HepG2 (cell line): ENCODE results near the gene THSD4. TPM values are rescaled to one million over a fixed set of nuclear protein-coding genes. Genes with fewer than 3 reads are reported as not detected.

Experiments
- ATAC-seq: fragments of 200-7000 bp; cut with Tn5 transposase; 3 replicates; pipeline ENCODE4 v1.9.1; 2020; ENCODE audit warnings: mild to moderate bottlenecking, moderate library complexity
- BruUV-seq: library from RNA; stranded (reverse); fragments of 400-500 nt; replicated peaks from 2 replicates; lab custom pipeline; 2021; lab: Mats Ljungman, UMichigan
- CTCF ChIA-PET: fragments of 300-600 bp; formaldehyde crosslinking; extraction: SDS; loops from one replicate; lab custom pipeline; 2021; ENCODE audit warnings: low total read pairs, inconsistent platforms, low intra/inter-chr PET ratio; lab: Yijun Ruan, JAX
- POLR2A ChIA-PET: fragments of 350-600 bp; sonication (Branson Sonifier 250); formaldehyde crosslinking; loops from one replicate; lab custom pipeline; 2020; ENCODE audit warnings: antibody characterized with exemption, inconsistent platforms; lab: Yijun Ruan, JAX
- DNase-seq: peaks from one replicate; pipeline ENCODE4 v3.0.0-alpha.2; 2015; ENCODE audit warnings: low spot score
- FAIRE-seq: peaks from 3 replicates; lab custom pipeline; 2011; peaks lifted over from hg19 to GRCh38; lab: Jason Lieb, UNC
- H2AFZ ChIP-seq: one replicate; pipeline ENCODE4 v1.6.1; 2011; ENCODE audit warnings: low read length, inconsistent platforms
- H3K27ac ChIP-seq: fragments of 300-600 bp; 3 replicates; pipeline ENCODE4 v1.8.0; 2011; ENCODE audit warnings: mixed run types, mild to moderate bottlenecking, mixed read lengths, low read length, inconsistent platforms; ENCODE audit not compliant: insufficient read depth; ENCODE audit errors: extremely low read length
- H3K27me3 ChIP-seq, 2 experiments: fragments of 200-600 bp in 1 of 2; 2 replicates in 1 of 2; 3 replicates in 1 of 2; pipeline versions ENCODE4 v1.6.0 to v1.8.0; 2011; ENCODE audit warnings: low read length in 2 of 2, mild to moderate bottlenecking in 2 of 2, moderate library complexity in 2 of 2, inconsistent platforms in 1 of 2; ENCODE audit not compliant: insufficient read depth in 2 of 2, control insufficient read depth in 1 of 2
- H3K36me3 ChIP-seq, 2 experiments: fragments of 200-600 bp in 1 of 2; replicated peaks in 1 of 2; 2 replicates in 1 of 2; 3 replicates in 1 of 2; pipeline versions ENCODE4 v1.5.1 to v1.8.0; 2011; ENCODE audit warnings: low read length in 2 of 2, inconsistent platforms in 1 of 2; ENCODE audit not compliant: insufficient read depth in 2 of 2, control insufficient read depth in 1 of 2
- H3K4me1 ChIP-seq: 2 replicates; pipeline ENCODE4 v1.5.1; 2012; ENCODE audit warnings: low read length, inconsistent platforms; ENCODE audit not compliant: insufficient read depth
- H3K4me2 ChIP-seq: 2 replicates; pipeline ENCODE4 v1.6.0; 2011; ENCODE audit warnings: low read depth, low read length, inconsistent platforms
- H3K4me3 ChIP-seq, 3 experiments: fragments of 200-600 bp in 1 of 3; sonication (generic), shearing (Covaris generic) in 1 of 3; replicated peaks in 1 of 3; 2 replicates each; pipeline ENCODE4 v1.5.1; 2011 to 2016; ENCODE audit warnings: low read length in 3 of 3, inconsistent platforms in 2 of 3, low read depth in 2 of 3, mild to moderate bottlenecking in 2 of 3, control low read depth in 1 of 3, mixed read lengths in 1 of 3; ENCODE audit not compliant: insufficient read depth in 1 of 3
- H3K79me2 ChIP-seq: one replicate; pipeline ENCODE4 v1.6.1; 2011; ENCODE audit warnings: low read length, inconsistent platforms; ENCODE audit not compliant: insufficient read depth
- H3K9ac ChIP-seq: 2 replicates; pipeline ENCODE4 v1.6.0; 2011; ENCODE audit warnings: mild to moderate bottlenecking, low read depth, low read length, inconsistent platforms; ENCODE audit not compliant: insufficient read depth
- H3K9me3 ChIP-seq: 2 replicates; pipeline ENCODE4 v1.5.1; 2012; ENCODE audit warnings: mild to moderate bottlenecking, low read length
- H4K20me1 ChIP-seq: 2 replicates; pipeline ENCODE4 v1.6.0; 2011; ENCODE audit warnings: inconsistent platforms, mild to moderate bottlenecking, low read length, moderate library complexity; ENCODE audit not compliant: insufficient read depth
- ASH2L ChIP-seq: fragments of 300-600, 200-600 bp; sonication (generic); IDR thresholded peaks from 2 replicates; pipeline ENCODE4 v1.7.0; 2017; ENCODE audit warnings: low read depth, mild to moderate bottlenecking, moderate library complexity, mixed read lengths, low read length; ENCODE audit not compliant: insufficient read length
- TAF1 ChIP-seq: sonication (generic); formaldehyde crosslinking; IDR thresholded peaks from 2 replicates; pipeline ENCODE4 v1.4.0; 2020; ENCODE audit warnings: missing genetic modification reagents
- TBX3 ChIP-seq: fragments of 450-650 bp; IDR thresholded peaks from 2 replicates; pipeline ENCODE4 v1.6.1; 2017; ENCODE audit warnings: antibody characterized with exemption, mild to moderate bottlenecking, inconsistent platforms, borderline replicate concordance
- ZNF30 ChIP-seq: sonication (generic); formaldehyde crosslinking; IDR thresholded peaks from 2 replicates; pipeline ENCODE4 v1.5.0; 2020; ENCODE audit warnings: mild to moderate bottlenecking, missing genetic modification reagents
- ZNF503 ChIP-seq: sonication (generic); formaldehyde crosslinking; IDR thresholded peaks from 2 replicates; pipeline ENCODE4 v1.4.0; 2020; ENCODE audit warnings: missing genetic modification reagents
- ZNF567 ChIP-seq: sonication (generic); formaldehyde crosslinking; IDR thresholded peaks from 2 replicates; pipeline ENCODE4 v1.8.1; 2023; ENCODE audit warnings: mild to moderate bottlenecking, missing genetic modification reagents, borderline replicate concordance
- ZNF572 ChIP-seq: sonication (generic); formaldehyde crosslinking; IDR thresholded peaks from 2 replicates; pipeline ENCODE4 v1.5.1; 2020; ENCODE audit warnings: mild to moderate bottlenecking, missing genetic modification reagents
- ZNF609 ChIP-seq: sonication (generic); formaldehyde crosslinking; IDR thresholded peaks from 2 replicates; pipeline ENCODE4 v1.4.0; 2020; ENCODE audit warnings: mild to moderate bottlenecking, missing genetic modification reagents, borderline replicate concordance
- ZNF780A ChIP-seq: sonication (generic); formaldehyde crosslinking; IDR thresholded peaks from 2 replicates; pipeline ENCODE4 v1.8.0; 2022; ENCODE audit warnings: mild to moderate bottlenecking, missing genetic modification reagents, moderate library complexity
- ZUFSP ChIP-seq: sonication (generic); formaldehyde crosslinking; IDR thresholded peaks from 2 replicates; pipeline ENCODE4 v1.9.0; 2021; ENCODE audit warnings: missing genetic modification reagents, mild to moderate bottlenecking, borderline replicate concordance
- WGBS: methylation state at CpG from one replicate; pipeline ENCODE4 v1.1.6; 2017; ENCODE audit warnings: low lambda C conversion rate; 5-methylcytosine and 5-hydroxymethylcytosine counted together
- in situ Hi-C: cut with HindIII; loops from 2 replicates; pipeline ENCODE4 v1.10.0; 2017; ENCODE audit warnings: low pct_unique_long_range_greater_than_20kb; ENCODE audit not compliant: extremely low pct_ligation_motif_present
- intact Hi-C: fragments of 100-400 bp; cut with micrococcal nuclease; formaldehyde crosslinking; loops from one replicate; pipeline ENCODE4 v1.10.0; 2022; ENCODE audit not compliant: unreplicated experiment
- polyA plus RNA-seq, 8 experiments: library from polyadenylated mRNA; depleted of rRNA in 3 of 8; stranded (reverse) in 7 of 8; unstranded in 1 of 8; fragments of >200 nt; fragmentation: Illumina TruSeq in 4 of 8; extraction: Trizol in 4 of 8; gene quantifications; 2 replicates each; pipeline versions ENCODE4 v1.2.1 to v1.2.3, GENCODE V29; 2011 to 2016; ENCODE audit warnings: low read depth in 4 of 8, missing spikeins in 1 of 8, mixed read lengths in 1 of 8; ENCODE audit not compliant: insufficient read depth in 1 of 8
- total RNA-seq, 5 experiments: library from RNA; depleted of rRNA; stranded (reverse); fragments of >200 nt; fragmentation: Illumina TruSeq; extraction: Trizol; gene quantifications; 2 replicates each; pipeline ENCODE4 v1.2.3, GENCODE V29; 2016; ENCODE audit warnings: low read depth in 1 of 5

The THSD4 gene
- total and polyA plus RNA-seq, 2 of the 13 experiments (the other 11 are each of a cell fraction or from before 2014, with no cell fraction given) = 0.07 to 0.21 TPM

GRCh38 chr15:71506946-71507345 is 391.7 kb downstream of the THSD4 start:
- ATAC-seq (no peak), FAIRE-seq (no peak)
- no peaks in the 10 kb centered on the region for H3K36me3 ChIP-seq
- H3K9ac ChIP-seq = no peak overlapping the region
- no peak for TF ChIP-seq TBX3
- TF ChIP-seq ZNF567 = no peak
- TF ChIP-seq ZUFSP (CRISPR knock-in tag) = no peak
- no peak for TF ChIP-seq ZNF572 (CRISPR knock-in tag)
- no peak for TF ChIP-seq ASH2L
- no peak for TF ChIP-seq ZNF780A (CRISPR knock-in tag)
- no peak for TF ChIP-seq TAF1
- TF ChIP-seq ZNF503 = no peak
- no peak for TF ChIP-seq ZNF609 (CRISPR knock-in tag)
- no peak for TF ChIP-seq ZNF30
- TF ChIP-seq, all 625 proteins: peak for 0
- intact Hi-C loops (no loop called here), in situ Hi-C loops (no loop called here)
- BruUV-seq = no TSS peak
- peaks cover 7% of the 10 kb centered on the region for H3K4me1 ChIP-seq
- no peaks in the 10 kb centered on the region for H3K9me3 ChIP-seq
- H4K20me1 ChIP-seq = no peaks in the 10 kb centered on the region; the same call in 1 of the 2 replicates
- no peak overlapping the region for H3K27ac ChIP-seq
- no peaks in the 10 kb centered on the region for H3K79me2 ChIP-seq
- no peak overlapping the region for H3K4me3 ChIP-seq
- ChIA-PET CTCF (no interaction called here), POLR2A (no interaction called here)
- WGBS = 24% methylated on average over 2 of the region's 4 CpGs
- no peak for DNase-seq
- H3K27me3 ChIP-seq = peaks cover 0 to 31% of the 10 kb centered on the region in 2 experiments; a peak in 3 of 5 replicates
- H3K4me2 ChIP-seq = no peak overlapping the region
- H2AFZ ChIP-seq = no peak overlapping the region
